LNCaP clone FGC (cell line): Measurements from ENCODE around the gene RASSF6.
"Not testable (repeated sequence)": the region's sequence is repeated elsewhere in the genome, so short reads cannot be mapped to it uniquely, and the experiment has no call there.

Source experiments
- DNase-seq: peaks from one replicate; pipeline ENCODE4 v3.0.0-alpha.2; 2011; ENCODE audit warnings: low read depth
- H3K4me3 ChIP-seq: 2 replicates; pipeline ENCODE4 v1.5.1; 2011; ENCODE audit warnings: mild to moderate bottlenecking, low read depth, low read length, control low read depth
- CTCF ChIP-seq: IDR thresholded peaks from 2 replicates; pipeline ENCODE4 v1.5.1; 2012; ENCODE audit warnings: mild to moderate bottlenecking; ENCODE audit not compliant: control insufficient read depth, insufficient read depth; ENCODE audit errors: extremely low read depth

Gene RASSF6

GRCh38 chr4:73620115-73620792 lies at the start of gene RASSF6:
Gene RASSF6, minus strand, starts transcription at chr4:73620436. Its CDS starts 8,641 bp downstream, at chr4:73611795.
- H3K4me3 ChIP-seq = peak within 1 kb of the TSS; percentile 22; the same call in 1 of the 2 replicates
- no peak for DNase-seq
- no peak for TF ChIP-seq CTCF

GRCh38 chr4:73669410-73670183 lies 49.4 kb upstream of the RASSF6 start:
- DNase-seq = no peak
- no peak overlapping the region for H3K4me3 ChIP-seq
- TF ChIP-seq CTCF = no peak

GRCh38 chr4:73668782-73669201 lies 48.6 kb upstream of the RASSF6 start:
- DNase-seq = no peak
- H3K4me3 ChIP-seq = no peak overlapping the region
- TF ChIP-seq CTCF = no peak

- not testable (repeated sequence) for H3K4me3 ChIP-seq, DNase-seq
- peak; percentile 33; the same call in 1 of the 2 replicates for TF ChIP-seq CTCF
These were observed 45.7 kb upstream of the RASSF6 start for GRCh38 chr4:73665924-73666323.

- H3K4me3 ChIP-seq = no peak overlapping the region
- no peak for TF ChIP-seq CTCF
- no peak for DNase-seq
These were observed 44.2 kb upstream of the RASSF6 start for GRCh38 chr4:73664470-73664869.

- H3K4me3 ChIP-seq = no peak overlapping the region
- DNase-seq = no peak
- no peak for TF ChIP-seq CTCF
These were observed 43.3 kb upstream of the RASSF6 start for GRCh38 chr4:73663576-73663975.
